GM12892 (cell line): ENCODE results near the gene TCEA2.

Source experiments
- POLR2A ChIP-seq: IDR thresholded peaks from 2 replicates; pipeline ENCODE4 v1.6.1; 2011; ENCODE audit warnings: low read depth, low read length, control low read depth
- POLR2AphosphoS5 ChIP-seq: IDR thresholded peaks from 2 replicates; pipeline ENCODE4 v1.6.1; 2011; ENCODE audit warnings: low read depth, low read length, control low read depth
- TAF1 ChIP-seq: IDR thresholded peaks from 2 replicates; pipeline ENCODE4 v1.6.1; 2011; ENCODE audit warnings: low read depth, mild to moderate bottlenecking, control low read depth, low read length, borderline replicate concordance

DNA sequence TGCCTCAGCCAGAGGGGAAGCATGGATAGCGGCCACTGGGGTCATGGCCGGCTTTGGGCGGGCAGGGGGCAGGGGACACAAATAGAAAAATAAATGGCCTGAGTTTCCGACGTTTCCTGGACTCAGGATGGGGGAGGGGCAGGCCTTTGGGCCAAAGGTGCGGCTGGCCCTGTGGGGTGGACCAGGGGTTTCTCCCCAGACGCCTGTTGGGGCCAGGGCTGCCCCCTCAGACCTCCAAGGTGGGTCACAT lies 6.4 kb upstream of the TCEA2 start:
- no peak for TF ChIP-seq POLR2AphosphoS5
- no peak for TF ChIP-seq POLR2A
- TF ChIP-seq TAF1, result no peak
